ENCODE results near the gene CTXND1.

- TF ChIP-seq EZH2 (IDR thresholded peaks at IDR 0.05; ENCODE audit: insufficient read depth, poor library complexity, severe bottlenecking) (no peak), EZH2phosphoT487 (IDR thresholded peaks at IDR 0.05; ENCODE audit: insufficient read depth, low read depth) (no peak)
Measured at GRCh38 chr15:80246425-80246894, 5.6 kb downstream of the CTXND1 start.

Data from GM23248 (cell line).